ENCODE results near the gene AMBRA1. TPM values are rescaled to one million over a fixed set of nuclear protein-coding genes. Genes with fewer than 3 reads are reported as not detected.

The AMBRA1 gene
- total RNA-seq, 1 donor from 2014 or later: 29.4 TPM

- Histone ChIP-seq H3K4me1 (ENCODE audit: insufficient read depth, low read length) (peaks cover 34% of the 10 kb centered on the region), H3K36me3 (ENCODE audit: insufficient read depth, low read length) (no peaks in the 10 kb centered on the region), H3K79me2 (ENCODE audit: insufficient read depth, low read length) (peaks cover 60% of the 10 kb centered on the region), H3K4me3 (ENCODE audit: insufficient read depth, low read depth, low read length) (no peak overlapping the region), H4K20me1 (ENCODE audit: insufficient read depth, low read length) (peaks cover 64% of the 10 kb centered on the region), H2AFZ (ENCODE audit: low read depth, low read length) (no peak overlapping the region), H3K9me3 (ENCODE audit: insufficient read depth, low read depth, low read length) (no peaks in the 10 kb centered on the region), H3K9ac (ENCODE audit: low read length) (peak overlapping the region; percentile 47), H3K27ac (ENCODE audit: low read depth, low read length) (peak overlapping the region; percentile 8), H3K4me2 (ENCODE audit: low read length) (peak overlapping the region; percentile 70), H3K27me3 (ENCODE audit: insufficient read depth, low read length) (no peaks in the 10 kb centered on the region)
- Mint-ChIP-seq H3K36me3 (ENCODE audit: low read depth, unreplicated experiment) (peaks cover 5% of the 10 kb centered on the region), H3K27ac (ENCODE audit: unreplicated experiment) (no peak overlapping the region), H3K9me3 (ENCODE audit: unreplicated experiment) (no peaks in the 10 kb centered on the region), H3K27me3 (ENCODE audit: low read depth, unreplicated experiment) (no peaks in the 10 kb centered on the region), H3K4me3 (ENCODE audit: unreplicated experiment) (no peak overlapping the region), H3K4me1 (ENCODE audit: low read depth, unreplicated experiment) (peaks cover 27% of the 10 kb centered on the region)
- DNase-seq (ENCODE audit: low read depth): no peak
- TF ChIP-seq CTCF (IDR thresholded peaks at IDR 0.05; ENCODE audit: insufficient read depth, low read depth, low read length): no peak
- no peak for TF ChIP-seq EZH2 (IDR thresholded peaks at IDR 0.05; ENCODE audit: insufficient read depth, low read length)
- no peak for FAIRE-seq
Measured at GRCh38 chr11:46360878-46361277, 232.9 kb downstream of the AMBRA1 start.

- Histone ChIP-seq H3K79me2 (ENCODE audit: insufficient read depth, low read length) (peaks cover 60% of the 10 kb centered on the region), H3K36me3 (ENCODE audit: insufficient read depth, low read length) (no peaks in the 10 kb centered on the region), H3K9ac (ENCODE audit: low read length) (no peak overlapping the region), H3K4me2 (ENCODE audit: low read length) (no peak overlapping the region), H3K9me3 (ENCODE audit: insufficient read depth, low read depth, low read length) (no peaks in the 10 kb centered on the region), H4K20me1 (ENCODE audit: insufficient read depth, low read length) (peaks cover 55% of the 10 kb centered on the region), H2AFZ (ENCODE audit: low read depth, low read length) (no peak overlapping the region), H3K4me3 (ENCODE audit: insufficient read depth, low read depth, low read length) (no peak overlapping the region), H3K4me1 (ENCODE audit: insufficient read depth, low read length) (peaks cover 34% of the 10 kb centered on the region), H3K27me3 (ENCODE audit: insufficient read depth, low read length) (no peaks in the 10 kb centered on the region), H3K27ac (ENCODE audit: low read depth, low read length) (no peak overlapping the region)
- no peaks in the 10 kb centered on the region for H3K9me3 Mint-ChIP-seq (ENCODE audit: unreplicated experiment)
- DNase-seq (ENCODE audit: low read depth): no peak
- H3K4me3 Mint-ChIP-seq (ENCODE audit: unreplicated experiment): no peak overlapping the region
- no peak overlapping the region for H3K27ac Mint-ChIP-seq (ENCODE audit: unreplicated experiment)
- H3K4me1 Mint-ChIP-seq (ENCODE audit: low read depth, unreplicated experiment): peaks cover 27% of the 10 kb centered on the region
- no peak for TF ChIP-seq EZH2 (IDR thresholded peaks at IDR 0.05; ENCODE audit: insufficient read depth, low read length)
- no peak for TF ChIP-seq CTCF (IDR thresholded peaks at IDR 0.05; ENCODE audit: insufficient read depth, low read depth, low read length)
- no peaks in the 10 kb centered on the region for H3K27me3 Mint-ChIP-seq (ENCODE audit: low read depth, unreplicated experiment)
- peaks cover 6% of the 10 kb centered on the region for H3K36me3 Mint-ChIP-seq (ENCODE audit: low read depth, unreplicated experiment)
- no peak for FAIRE-seq
Measured at GRCh38 chr11:46359953-46360352, 233.9 kb downstream of the AMBRA1 start.

GRCh38 chr11:46357483-46357936 lies 236.3 kb downstream of the AMBRA1 start:
- no peak overlapping the region for H3K27ac ChIP-seq (ENCODE audit: low read depth, low read length)
- peaks cover 16% of the 10 kb centered on the region for H3K4me1 Mint-ChIP-seq (ENCODE audit: low read depth, unreplicated experiment)

More at GRCh38 chr11:46357483-46357936, 236.3 kb downstream of the AMBRA1 start:
- Histone ChIP-seq H3K79me2 (ENCODE audit: insufficient read depth, low read length) (peaks cover 65% of the 10 kb centered on the region), H3K27me3 (ENCODE audit: insufficient read depth, low read length) (no peaks in the 10 kb centered on the region), H2AFZ (ENCODE audit: low read depth, low read length) (no peak overlapping the region), H3K9ac (ENCODE audit: low read length) (no peak overlapping the region), H3K9me3 (ENCODE audit: insufficient read depth, low read depth, low read length) (no peaks in the 10 kb centered on the region), H3K4me2 (ENCODE audit: low read length) (no peak overlapping the region), H3K4me3 (ENCODE audit: insufficient read depth, low read depth, low read length) (no peak overlapping the region), H4K20me1 (ENCODE audit: insufficient read depth, low read length) (peaks cover 57% of the 10 kb centered on the region), H3K4me1 (ENCODE audit: insufficient read depth, low read length) (peaks cover 18% of the 10 kb centered on the region), H3K36me3 (ENCODE audit: insufficient read depth, low read length) (no peaks in the 10 kb centered on the region)
- no peaks in the 10 kb centered on the region for H3K9me3 Mint-ChIP-seq (ENCODE audit: unreplicated experiment)
- no peak overlapping the region for H3K4me3 Mint-ChIP-seq (ENCODE audit: unreplicated experiment)
- H3K36me3 Mint-ChIP-seq (ENCODE audit: low read depth, unreplicated experiment): peaks cover 6% of the 10 kb centered on the region
- H3K27me3 Mint-ChIP-seq (ENCODE audit: low read depth, unreplicated experiment): no peaks in the 10 kb centered on the region
- FAIRE-seq: no peak
- no peak overlapping the region for H3K27ac Mint-ChIP-seq (ENCODE audit: unreplicated experiment)
- TF ChIP-seq EZH2 (IDR thresholded peaks at IDR 0.05; ENCODE audit: insufficient read depth, low read length) (no peak), CTCF (IDR thresholded peaks at IDR 0.05; ENCODE audit: insufficient read depth, low read depth, low read length) (no peak)
- DNase-seq (ENCODE audit: low read depth): no peak
